Kidney epithelial cell (primary cell): ENCODE results near the gene PHYKPL. TPM values are rescaled to one million over a fixed set of nuclear protein-coding genes. Genes with fewer than 3 reads are reported as not detected.

Experiments
- DNase-seq: peaks from one replicate; pipeline ENCODE4 v3.0.0-alpha.2; 2010; ENCODE audit warnings: low read depth
- H3K27me3 ChIP-seq: 2 replicates; pipeline ENCODE4 v1.6.0; 2011; ENCODE audit warnings: low read length; ENCODE audit not compliant: control insufficient read depth, insufficient read depth
- H3K36me3 ChIP-seq: 2 replicates; pipeline ENCODE4 v1.5.1; 2011; ENCODE audit warnings: low read length; ENCODE audit not compliant: control insufficient read depth, insufficient read depth
- H3K4me3 ChIP-seq: 2 replicates; pipeline ENCODE4 v1.5.1; 2011; ENCODE audit warnings: low read depth, mild to moderate bottlenecking, control low read depth, low read length
- CTCF ChIP-seq: IDR thresholded peaks from 2 replicates; pipeline ENCODE4 v1.5.1; 2011; ENCODE audit warnings: mild to moderate bottlenecking, moderate library complexity, low read length, control low read depth, inconsistent platforms; ENCODE audit not compliant: insufficient read depth, poor library complexity, severe bottlenecking
- total RNA-seq: library from RNA; depleted of rRNA; stranded (reverse); fragments of >200 nt; gene quantifications from 2 replicates; pipeline ENCODE4 v1.2.3, GENCODE V29; 2015

PHYKPL gene
- total RNA-seq, 1 donor from 2014 or later = 18.7 TPM

- DNase-seq = no peak
- Histone ChIP-seq H3K4me3 (no peak overlapping the region), H3K27me3 (no peaks in the 10 kb centered on the region), H3K36me3 (no peaks in the 10 kb centered on the region)
- TF ChIP-seq CTCF = no peak
Measured at GRCh38 chr5:178250263-178250662, 17.7 kb upstream of the PHYKPL start.

DNA sequence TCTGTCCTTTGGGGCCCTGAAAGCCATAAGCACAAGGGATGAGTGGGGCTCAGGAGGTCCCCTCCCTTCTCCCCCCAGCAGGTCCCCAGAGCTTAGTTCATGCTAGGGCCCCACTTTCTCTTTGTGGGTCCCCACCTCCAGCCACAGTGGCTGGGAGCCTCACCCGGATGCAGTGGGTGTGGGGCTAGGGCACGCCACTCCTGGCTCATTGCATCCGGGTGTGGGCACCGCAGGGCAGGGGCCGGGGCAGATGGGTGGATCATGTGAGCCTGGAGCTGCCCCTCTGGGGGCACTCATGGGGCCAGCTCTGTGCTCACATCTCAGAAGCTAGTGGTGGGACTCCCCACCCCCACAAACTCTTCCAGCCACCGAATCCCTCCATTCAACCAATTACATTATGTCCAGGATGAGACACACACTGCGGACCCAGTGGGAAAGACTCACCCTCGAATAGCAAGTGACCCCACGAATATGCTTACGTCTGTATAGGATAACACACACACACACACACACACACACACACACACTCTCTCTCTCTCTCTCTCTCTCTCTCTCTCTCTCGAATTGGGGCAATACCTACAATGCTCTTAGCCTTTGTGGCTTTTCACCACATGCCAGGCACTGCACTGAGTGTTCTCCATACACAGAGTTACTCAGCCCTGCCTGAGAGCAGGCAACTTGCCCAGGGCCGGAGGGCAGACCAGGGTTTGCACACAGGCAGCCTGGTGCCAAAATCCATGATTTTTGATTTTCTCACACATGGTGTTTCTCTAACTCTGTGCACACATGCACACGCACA, 16.8 kb upstream of the PHYKPL start:
- no peak for DNase-seq
- no peak for TF ChIP-seq CTCF
- Histone ChIP-seq H3K4me3 (no peak overlapping the region), H3K27me3 (no peaks in the 10 kb centered on the region), H3K36me3 (no peaks in the 10 kb centered on the region)

- TF ChIP-seq CTCF = no peak
- DNase-seq = no peak
- Histone ChIP-seq H3K27me3 (no peaks in the 10 kb centered on the region), H3K4me3 (no peak overlapping the region), H3K36me3 (no peaks in the 10 kb centered on the region)
Measured at GRCh38 chr5:178248750-178249149, 16.1 kb upstream of the PHYKPL start.

DNA sequence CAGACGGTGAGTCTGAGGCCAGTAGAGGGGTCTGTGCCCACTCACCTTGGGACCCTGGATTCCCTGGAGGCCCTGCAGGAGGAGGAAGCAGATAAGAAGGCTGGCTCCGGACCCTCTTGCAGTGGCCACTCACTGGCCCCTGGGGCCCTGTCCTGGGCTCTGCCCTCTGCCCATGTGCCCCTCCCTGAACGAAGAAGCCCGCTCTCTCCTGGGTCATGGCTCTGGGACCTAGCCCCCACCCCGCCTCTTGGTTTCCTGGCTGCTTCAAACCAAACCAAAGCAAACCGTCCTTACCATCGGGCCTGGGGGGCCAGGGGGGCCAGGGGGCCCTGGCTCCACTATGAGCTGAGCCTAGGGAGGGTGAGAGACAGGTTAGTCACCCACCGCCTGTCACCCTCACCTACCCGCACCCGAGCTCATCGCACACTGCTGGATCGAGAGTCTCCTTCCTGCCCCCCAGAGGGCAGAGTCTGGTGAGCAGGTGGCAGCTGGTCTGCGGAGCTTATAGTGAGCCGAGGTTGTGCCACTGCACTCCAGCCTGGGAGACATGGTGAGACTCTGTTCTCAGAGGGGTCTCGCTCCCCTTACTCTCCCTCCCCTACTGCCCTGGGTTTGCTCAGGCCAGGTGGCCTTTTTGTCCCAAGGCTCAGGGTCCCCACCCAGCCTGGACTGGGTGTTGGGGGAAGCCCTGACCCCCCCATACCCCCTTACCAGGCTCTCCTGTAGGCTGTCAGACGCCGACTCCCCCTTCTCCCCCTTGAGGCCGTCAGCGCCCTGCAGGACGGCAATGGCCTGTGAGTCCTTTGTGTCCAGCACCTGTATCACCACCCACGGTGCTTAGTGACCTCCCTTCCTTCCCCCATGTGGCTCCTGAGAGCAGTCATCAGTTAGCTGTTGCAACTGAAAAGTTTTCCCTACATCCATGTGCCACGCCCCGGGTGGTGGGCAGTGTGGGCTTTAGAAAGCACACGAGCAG, 15.2 kb upstream of the PHYKPL start:
- Histone ChIP-seq H3K36me3 (no peaks in the 10 kb centered on the region), H3K4me3 (no peak overlapping the region), H3K27me3 (no peaks in the 10 kb centered on the region)
- no peak for DNase-seq
- TF ChIP-seq CTCF = no peak

GRCh38 chr5:178246624-178247279, 14.2 kb upstream of the PHYKPL start:
- Histone ChIP-seq H3K4me3 (no peak overlapping the region), H3K27me3 (no peaks in the 10 kb centered on the region)
- TF ChIP-seq CTCF = no peak

More at GRCh38 chr5:178246624-178247279, 14.2 kb upstream of the PHYKPL start:
- H3K36me3 ChIP-seq = no peaks in the 10 kb centered on the region
- no peak for DNase-seq
